GM12873 (cell line): ENCODE results near the gene ATP9B.

Experiments used
- CTCF ChIP-seq: IDR thresholded peaks from 2 replicates; pipeline ENCODE4 v1.5.1; 2012; ENCODE audit warnings: low read depth, mild to moderate bottlenecking, moderate library complexity, low read length, control low read depth; ENCODE audit not compliant: insufficient read depth; ENCODE audit errors: missing control alignments

Gene ATP9B

GRCh38 chr18:79413025-79413424 is 343.8 kb downstream of the ATP9B start:
- no peak for TF ChIP-seq CTCF

- no peak for TF ChIP-seq CTCF
Measured at GRCh38 chr18:79413426-79413825, 344.2 kb downstream of the ATP9B start.

GRCh38 chr18:79413901-79414300 is 344.7 kb downstream of the ATP9B start:
- no peak for TF ChIP-seq CTCF

GRCh38 chr18:79416022-79416676 is 347.0 kb downstream of the ATP9B start:
- TF ChIP-seq CTCF = no peak

- no peak for TF ChIP-seq CTCF
Measured at GRCh38 chr18:79416677-79417052, 347.5 kb downstream of the ATP9B start.

- no peak for TF ChIP-seq CTCF
Measured at GRCh38 chr18:79418236-79418635, 349.0 kb downstream of the ATP9B start.

GRCh38 chr18:79418642-79419041 is 349.4 kb downstream of the ATP9B start:
- TF ChIP-seq CTCF = no peak
